GM12878 (cell line): ENCODE data around the gene TBC1D19. TPM values are rescaled to one million over a fixed set of nuclear protein-coding genes. Genes with fewer than 3 reads are reported as not detected.

Experiments used
- ATAC-seq: fragments of 200-7000 bp; cut with Tn5 transposase; 3 replicates; pipeline ENCODE4 v1.9.1; 2020; ENCODE audit warnings: mild to moderate bottlenecking, moderate library complexity
- BruUV-seq: library from RNA; stranded (reverse); fragments of 400-500 nt; replicated peaks from 2 replicates; lab custom pipeline; 2021; lab: Mats Ljungman, UMichigan
- CTCF ChIA-PET: fragments of 300-600 bp; sonication (Branson Sonifier 250); formaldehyde crosslinking; extraction: SDS; loops from one replicate; lab custom pipeline; 2021; ENCODE audit warnings: inconsistent platforms; lab: Yijun Ruan, JAX
- POLR2A ChIA-PET: fragments of 350-600 bp; formaldehyde crosslinking; extraction: SDS; loops from one replicate; lab custom pipeline; 2021; ENCODE audit warnings: inconsistent platforms; lab: Charles Lee
- RAD21 ChIA-PET: fragments of 300-600 bp; sonication (Branson Sonifier 250); formaldehyde crosslinking; loops from one replicate; lab custom pipeline; 2023; ENCODE audit warnings: antibody characterized with exemption; ENCODE audit not compliant: unreplicated experiment; lab: Charles Lee
- SMC1A ChIA-PET: fragments of 300-600 bp; sonication (Branson Sonifier 250); formaldehyde crosslinking; loops from one replicate; lab custom pipeline; 2023; ENCODE audit not compliant: unreplicated experiment, uncharacterized antibody; lab: Charles Lee
- DNase-seq: peaks from one replicate; pipeline ENCODE4 v3.0.0-alpha.2; 2011; ENCODE audit warnings: low read depth, low spot score
- FAIRE-seq: peaks from 3 replicates; lab custom pipeline; 2011; peaks lifted over from hg19 to GRCh38; lab: Jason Lieb, UNC
- H2AFZ ChIP-seq: 2 replicates; pipeline ENCODE4 v1.6.0; 2011; ENCODE audit warnings: low read depth, low read length, control low read depth; ENCODE audit not compliant: control insufficient read depth
- H3K27ac ChIP-seq: 2 replicates; pipeline ENCODE4 v1.5.1; 2011; ENCODE audit warnings: control low read depth; ENCODE audit not compliant: control insufficient read depth, insufficient read depth
- H3K27me3 ChIP-seq, 2 experiments: replicated peaks in 1 of 2; 2 replicates each; pipeline versions ENCODE4 v1.6.0 to v1.6.1; 2011; ENCODE audit warnings: low read length in 1 of 2; ENCODE audit not compliant: control insufficient read depth in 2 of 2, insufficient read depth in 2 of 2
- H3K36me3 ChIP-seq, 2 experiments: 2 replicates each; pipeline ENCODE4 v1.5.1; 2011; ENCODE audit warnings: low read length in 1 of 2; ENCODE audit not compliant: control insufficient read depth in 2 of 2, insufficient read depth in 2 of 2
- H3K4me1 ChIP-seq: 2 replicates; pipeline ENCODE4 v1.6.1; 2011; ENCODE audit warnings: mild to moderate bottlenecking, low read length, moderate library complexity, mixed read lengths; ENCODE audit not compliant: control insufficient read depth, insufficient read depth
- H3K4me2 ChIP-seq: 2 replicates; pipeline ENCODE4 v1.6.0; 2011; ENCODE audit warnings: control low read depth; ENCODE audit not compliant: control insufficient read depth, insufficient read depth
- H3K4me3 ChIP-seq: fragments of 200-600 bp; sonication (generic); 2 replicates; pipeline ENCODE4 v1.5.1; 2016
- H3K79me2 ChIP-seq: 2 replicates; pipeline ENCODE4 v1.6.0; 2011; ENCODE audit warnings: low read length; ENCODE audit not compliant: control insufficient read depth, insufficient read depth
- H3K9ac ChIP-seq: 2 replicates; pipeline ENCODE4 v1.8.0; 2011; ENCODE audit warnings: low read length, control low read depth, mixed read lengths; ENCODE audit not compliant: control insufficient read depth, insufficient read depth
- H3K9me3 ChIP-seq: replicated peaks from 3 replicates; pipeline ENCODE4 v1.5.1; 2011; ENCODE audit warnings: mild to moderate bottlenecking, low read length; ENCODE audit not compliant: control insufficient read depth, insufficient read depth
- H4K20me1 ChIP-seq: 2 replicates; pipeline ENCODE4 v1.6.0; 2011; ENCODE audit not compliant: control insufficient read depth, insufficient read depth
- BCL11A ChIP-seq: IDR thresholded peaks from 2 replicates; pipeline ENCODE4 v1.6.1; 2011; ENCODE audit warnings: low read depth, low read length
- FOXM1 ChIP-seq: IDR thresholded peaks from 2 replicates; pipeline ENCODE4 v1.6.1; 2012; ENCODE audit warnings: low read depth, mild to moderate bottlenecking, inconsistent platforms, low read length, moderate library complexity
- GATAD2B ChIP-seq: fragments of 450-650 bp; conservative IDR thresholded peaks from 2 replicates; pipeline ENCODE4 v1.6.1; 2017; ENCODE audit warnings: low read depth, mild to moderate bottlenecking, moderate library complexity
- KDM1A ChIP-seq: fragments of 200-600 bp; sonication (generic); IDR thresholded peaks from 2 replicates; pipeline ENCODE4 v1.6.1; 2016; ENCODE audit warnings: borderline replicate concordance
- PRDM15 ChIP-seq: fragments of 450-650 bp; formaldehyde crosslinking; IDR thresholded peaks from 2 replicates; pipeline ENCODE4 v1.4.0; 2020; ENCODE audit warnings: mild to moderate bottlenecking, moderate library complexity
- RB1 ChIP-seq: fragments of 450-650 bp; formaldehyde crosslinking; IDR thresholded peaks from 2 replicates; pipeline ENCODE4 v1.6.1; 2017; ENCODE audit warnings: mild to moderate bottlenecking, borderline replicate concordance
- SIN3A ChIP-seq: IDR thresholded peaks from 2 replicates; pipeline ENCODE4 v1.6.1; 2012; ENCODE audit warnings: low read depth, low read length, improper control_type of control experiment
- ZSCAN29 ChIP-seq: fragments of 450-650 bp; IDR thresholded peaks from 2 replicates; pipeline ENCODE4 v1.6.1; 2017; ENCODE audit warnings: mild to moderate bottlenecking, moderate library complexity
- WGBS: methylation state at CpG from one replicate; pipeline ENCODE4 v1.1.6; 2016; ENCODE audit warnings: low lambda C conversion rate; ENCODE audit not compliant: insufficient replicate concordance, insufficient coverage; ENCODE audit errors: missing lambda C conversion rate; 5-methylcytosine and 5-hydroxymethylcytosine counted together
- in situ Hi-C: fragments of 300-500 bp; cut with MboI; formaldehyde crosslinking; loops from 9 replicates; pipeline ENCODE4 v1.14.3; 2018; ENCODE audit warnings: mixed read lengths
- intact Hi-C: fragments of 100-400 bp; cut with micrococcal nuclease; formaldehyde crosslinking; loops from one replicate; pipeline ENCODE4 v1.14.2; 2022; ENCODE audit not compliant: unreplicated experiment
- polyA plus RNA-seq, 11 experiments: library from polyadenylated mRNA; depleted of rRNA in 4 of 11; unstranded in 6 of 11; stranded (reverse) in 5 of 11; fragments of >200 nt; fragmentation: Nextera tagmentation in 4 of 11; fragmentation: Illumina TruSeq in 1 of 11; extraction: Ambion mirVana in 4 of 11; extraction: Trizol in 1 of 11; gene quantifications; 1 replicate in 1 of 11; 2 replicates in 10 of 11; pipeline versions ENCODE4 v1.2.1 to v1.2.3, GENCODE V29; 2011 to 2016; ENCODE audit warnings: inconsistent platforms in 2 of 11, missing spikeins in 2 of 11, low read depth in 1 of 11
- total RNA-seq, 4 experiments: library from RNA; depleted of rRNA in 3 of 4; stranded (reverse); fragments of >200 nt in 3 of 4; fragmentation: Illumina TruSeq in 1 of 4; extraction: Trizol in 1 of 4; gene quantifications; 2 replicates each; pipeline versions ENCODE4 v1.2.1 to v1.2.3, GENCODE V29; 2013 to 2021
- TF ChIP-seq, protein P1 (sequence below): fragments of 450-650 bp; IDR thresholded peaks from 2 replicates; pipeline ENCODE4 v1.6.1; 2017; ENCODE audit warnings: mild to moderate bottlenecking
- TF ChIP-seq, protein P2 (sequence below): fragments of 450-650 bp; IDR thresholded peaks from 2 replicates; pipeline ENCODE4 v1.6.1; 2017; ENCODE audit warnings: antibody characterized with exemption, mild to moderate bottlenecking, moderate library complexity
- TF ChIP-seq, protein P3 (sequence below): fragments of 450-650 bp; IDR thresholded peaks from 2 replicates; pipeline ENCODE4 v1.6.1; 2016; ENCODE audit warnings: mild to moderate bottlenecking, moderate library complexity, borderline replicate concordance

Gene TBC1D19
- total and polyA plus RNA-seq, 10 of the 15 experiments (the other 5 are each of a cell fraction or from before 2014, with no cell fraction given), result 0.29 to 3.9 (median 2.1) TPM

- Histone ChIP-seq H3K27me3 (no peaks in the 10 kb centered on the region), H4K20me1 (no peaks in the 10 kb centered on the region), H3K36me3 (no peaks in the 10 kb centered on the region), H3K27ac (no peak overlapping the region), H3K79me2 (no peaks in the 10 kb centered on the region), H3K9me3 (no peaks in the 10 kb centered on the region), H3K4me3 (no peak overlapping the region), H3K4me1 (peaks cover 7% of the 10 kb centered on the region), H3K9ac (no peak overlapping the region), H3K4me2 (no peak overlapping the region), H2AFZ (no peak overlapping the region)
- SMC1A ChIA-PET, result interaction anchor here (0.7 to 1.9 kb wide), 4 partner anchors 9 to 220 kb away, joined by 3 to 6 read pairs (median 3); no protein-coding TSS in a partner anchor
- BruUV-seq, result no TSS peak
- 0% methylated on average over 1 of the region's 1 CpG for WGBS
- FAIRE-seq, result no peak
- no peak for ATAC-seq
- DNase-seq, result no peak
- RAD21 ChIA-PET, result interaction anchor here (1.2 to 1.8 kb wide), 2 partner anchors 212 to 222 kb away, joined by 3 to 7 read pairs; no protein-coding TSS in a partner anchor
- CTCF ChIA-PET, result interaction anchor here (1.1 to 2.9 kb wide), 7 partner anchors 9 to 222 kb away, joined by 3 to 19 read pairs (median 5); no protein-coding TSS in a partner anchor
- POLR2A ChIA-PET, result no interaction called here
- in situ Hi-C loops (no loop called here), intact Hi-C loops (loop anchor here (2.0 kb wide), 1 partner anchor 222 kb away; no protein-coding TSS in a partner anchor)
- TF ChIP-seq FOXM1 (no peak), PRDM15 (CRISPR knock-in tag) (no peak), SIN3A (no peak), KDM1A (no peak), ZSCAN29 (no peak), BCL11A (no peak), GATAD2B (no peak), RB1 (no peak)
- TF ChIP-seq, protein P1, sequence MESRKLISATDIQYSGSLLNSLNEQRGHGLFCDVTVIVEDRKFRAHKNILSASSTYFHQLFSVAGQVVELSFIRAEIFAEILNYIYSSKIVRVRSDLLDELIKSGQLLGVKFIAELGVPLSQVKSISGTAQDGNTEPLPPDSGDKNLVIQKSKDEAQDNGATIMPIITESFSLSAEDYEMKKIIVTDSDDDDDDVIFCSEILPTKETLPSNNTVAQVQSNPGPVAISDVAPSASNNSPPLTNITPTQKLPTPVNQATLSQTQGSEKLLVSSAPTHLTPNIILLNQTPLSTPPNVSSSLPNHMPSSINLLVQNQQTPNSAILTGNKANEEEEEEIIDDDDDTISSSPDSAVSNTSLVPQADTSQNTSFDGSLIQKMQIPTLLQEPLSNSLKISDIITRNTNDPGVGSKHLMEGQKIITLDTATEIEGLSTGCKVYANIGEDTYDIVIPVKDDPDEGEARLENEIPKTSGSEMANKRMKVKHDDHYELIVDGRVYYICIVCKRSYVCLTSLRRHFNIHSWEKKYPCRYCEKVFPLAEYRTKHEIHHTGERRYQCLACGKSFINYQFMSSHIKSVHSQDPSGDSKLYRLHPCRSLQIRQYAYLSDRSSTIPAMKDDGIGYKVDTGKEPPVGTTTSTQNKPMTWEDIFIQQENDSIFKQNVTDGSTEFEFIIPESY, result no peak
- TF ChIP-seq, protein P2, sequence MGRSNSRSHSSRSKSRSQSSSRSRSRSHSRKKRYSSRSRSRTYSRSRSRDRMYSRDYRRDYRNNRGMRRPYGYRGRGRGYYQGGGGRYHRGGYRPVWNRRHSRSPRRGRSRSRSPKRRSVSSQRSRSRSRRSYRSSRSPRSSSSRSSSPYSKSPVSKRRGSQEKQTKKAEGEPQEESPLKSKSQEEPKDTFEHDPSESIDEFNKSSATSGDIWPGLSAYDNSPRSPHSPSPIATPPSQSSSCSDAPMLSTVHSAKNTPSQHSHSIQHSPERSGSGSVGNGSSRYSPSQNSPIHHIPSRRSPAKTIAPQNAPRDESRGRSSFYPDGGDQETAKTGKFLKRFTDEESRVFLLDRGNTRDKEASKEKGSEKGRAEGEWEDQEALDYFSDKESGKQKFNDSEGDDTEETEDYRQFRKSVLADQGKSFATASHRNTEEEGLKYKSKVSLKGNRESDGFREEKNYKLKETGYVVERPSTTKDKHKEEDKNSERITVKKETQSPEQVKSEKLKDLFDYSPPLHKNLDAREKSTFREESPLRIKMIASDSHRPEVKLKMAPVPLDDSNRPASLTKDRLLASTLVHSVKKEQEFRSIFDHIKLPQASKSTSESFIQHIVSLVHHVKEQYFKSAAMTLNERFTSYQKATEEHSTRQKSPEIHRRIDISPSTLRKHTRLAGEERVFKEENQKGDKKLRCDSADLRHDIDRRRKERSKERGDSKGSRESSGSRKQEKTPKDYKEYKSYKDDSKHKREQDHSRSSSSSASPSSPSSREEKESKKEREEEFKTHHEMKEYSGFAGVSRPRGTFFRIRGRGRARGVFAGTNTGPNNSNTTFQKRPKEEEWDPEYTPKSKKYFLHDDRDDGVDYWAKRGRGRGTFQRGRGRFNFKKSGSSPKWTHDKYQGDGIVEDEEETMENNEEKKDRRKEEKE, result no peak
- TF ChIP-seq, protein P3, sequence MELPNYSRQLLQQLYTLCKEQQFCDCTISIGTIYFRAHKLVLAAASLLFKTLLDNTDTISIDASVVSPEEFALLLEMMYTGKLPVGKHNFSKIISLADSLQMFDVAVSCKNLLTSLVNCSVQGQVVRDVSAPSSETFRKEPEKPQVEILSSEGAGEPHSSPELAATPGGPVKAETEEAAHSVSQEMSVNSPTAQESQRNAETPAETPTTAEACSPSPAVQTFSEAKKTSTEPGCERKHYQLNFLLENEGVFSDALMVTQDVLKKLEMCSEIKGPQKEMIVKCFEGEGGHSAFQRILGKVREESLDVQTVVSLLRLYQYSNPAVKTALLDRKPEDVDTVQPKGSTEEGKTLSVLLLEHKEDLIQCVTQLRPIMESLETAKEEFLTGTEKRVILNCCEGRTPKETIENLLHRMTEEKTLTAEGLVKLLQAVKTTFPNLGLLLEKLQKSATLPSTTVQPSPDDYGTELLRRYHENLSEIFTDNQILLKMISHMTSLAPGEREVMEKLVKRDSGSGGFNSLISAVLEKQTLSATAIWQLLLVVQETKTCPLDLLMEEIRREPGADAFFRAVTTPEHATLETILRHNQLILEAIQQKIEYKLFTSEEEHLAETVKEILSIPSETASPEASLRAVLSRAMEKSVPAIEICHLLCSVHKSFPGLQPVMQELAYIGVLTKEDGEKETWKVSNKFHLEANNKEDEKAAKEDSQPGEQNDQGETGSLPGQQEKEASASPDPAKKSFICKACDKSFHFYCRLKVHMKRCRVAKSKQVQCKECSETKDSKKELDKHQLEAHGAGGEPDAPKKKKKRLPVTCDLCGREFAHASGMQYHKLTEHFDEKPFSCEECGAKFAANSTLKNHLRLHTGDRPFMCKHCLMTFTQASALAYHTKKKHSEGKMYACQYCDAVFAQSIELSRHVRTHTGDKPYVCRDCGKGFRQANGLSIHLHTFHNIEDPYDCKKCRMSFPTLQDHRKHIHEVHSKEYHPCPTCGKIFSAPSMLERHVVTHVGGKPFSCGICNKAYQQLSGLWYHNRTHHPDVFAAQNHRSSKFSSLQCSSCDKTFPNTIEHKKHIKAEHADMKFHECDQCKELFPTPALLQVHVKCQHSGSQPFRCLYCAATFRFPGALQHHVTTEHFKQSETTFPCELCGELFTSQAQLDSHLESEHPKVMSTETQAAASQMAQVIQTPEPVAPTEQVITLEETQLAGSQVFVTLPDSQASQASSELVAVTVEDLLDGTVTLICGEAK, result no peak
These were observed 204.5 kb downstream of the TBC1D19 start for GRCh38 chr4:26788341-26788733.
